ENCODE measurements around the gene SPOCK1. TPM values are rescaled to one million over a fixed set of nuclear protein-coding genes. Genes with fewer than 3 reads are reported as not detected.

The SPOCK1 gene
- total and polyA plus RNA-seq, 9 of the 15 experiments (the other 6 are each of a cell fraction or from before 2014, with no cell fraction given): 0.01 to 0.35 (median 0.04) TPM; not detected in 6

- TF ChIP-seq CXXC5 (CRISPR knock-in tag; IDR thresholded peaks at IDR 0.05) (no peak), ZNF263 (CRISPR knock-in tag; IDR thresholded peaks at IDR 0.05; ENCODE audit: borderline replicate concordance) (no peak), ZNF609 (CRISPR knock-in tag; IDR thresholded peaks at IDR 0.05; ENCODE audit: borderline replicate concordance) (no peak)
Observed at GRCh38 chr5:137181667-137182066, 317.5 kb downstream of the SPOCK1 start (continued).

GRCh38 chr5:137179203-137179602, 319.9 kb downstream of the SPOCK1 start:
- CTCF ChIA-PET (ENCODE audit: low intra/inter-chr PET ratio): no interaction called here
- BruUV-seq (replicated peaks): no TSS peak

More at GRCh38 chr5:137179203-137179602, 319.9 kb downstream of the SPOCK1 start:
- no peak overlapping the region for H3K27ac ChIP-seq (ENCODE audit: extremely low read depth, low read depth, low read length)
- H2AFZ ChIP-seq (ENCODE audit: low read depth, low read length): no peak overlapping the region
- WGBS (ENCODE audit: insufficient coverage, low coverage, missing lambda C conversion rate): 0% methylated on average over 2 of the region's 2 CpGs
- no peaks in the 10 kb centered on the region for H3K9me3 ChIP-seq (replicated peaks; ENCODE audit: control insufficient read depth, insufficient read depth, low read depth, low read length)
- DNase-seq (ENCODE audit: extremely low read depth in 1 of 4, low spot score in 3 of 4) (no peak), FAIRE-seq (no peak), ATAC-seq (no peak)
- H4K20me1 ChIP-seq (replicated peaks; ENCODE audit: control insufficient read depth, insufficient read depth, low read length): no peaks in the 10 kb centered on the region; the same call in 1 of the 2 replicates
- H3K27me3 ChIP-seq (ENCODE audit: control insufficient read depth in 2 of 2, insufficient read depth in 2 of 2, low read length in 2 of 2): no peaks in the 10 kb centered on the region
- TF ChIP-seq FOXJ3 (CRISPR knock-in tag; IDR thresholded peaks at IDR 0.05) (no peak), CHAMP1 (IDR thresholded peaks at IDR 0.05) (no peak), ZNF584 (CRISPR knock-in tag; IDR thresholded peaks at IDR 0.05; ENCODE audit: low read depth) (no peak), KDM4B (IDR thresholded peaks at IDR 0.05; ENCODE audit: borderline replicate concordance in 2 of 2, low read depth in 1 of 2) (no peak), ZNF507 (tag; conservative IDR thresholded peaks at IDR 0.05) (no peak), DLX4 (CRISPR knock-in tag; IDR thresholded peaks at IDR 0.05) (no peak)
- H3K9me1 ChIP-seq (ENCODE audit: control insufficient read depth, insufficient read depth, low read length): no peaks in the 10 kb centered on the region
- no peak overlapping the region for H3K4me2 ChIP-seq (ENCODE audit: insufficient read depth, low read length)
- intact Hi-C loops (cut with micrococcal nuclease) (no loop called here), in situ Hi-C loops (cut with MboI) (no loop called here)
- H3K4me3 ChIP-seq: no peak overlapping the region
- no peak overlapping the region for H3K9ac ChIP-seq (ENCODE audit: insufficient read depth in 1 of 2, low read depth in 2 of 2, low read length in 2 of 2)
- H3K36me3 ChIP-seq (ENCODE audit: control insufficient read depth, insufficient read depth, low read length): no peaks in the 10 kb centered on the region
- POLR2A ChIA-PET: interaction anchor here (0.6 kb wide), 1 partner anchor 880 kb away, joined by 4 read pairs; no protein-coding TSS in a partner anchor
- H3K4me1 ChIP-seq (replicated peaks in 1 of 2; ENCODE audit: control insufficient read depth in 2 of 2, insufficient read depth in 2 of 2, low read length in 2 of 2): no peaks in the 10 kb centered on the region
- no peaks in the 10 kb centered on the region for H3K79me2 ChIP-seq (ENCODE audit: control insufficient read depth, insufficient read depth, low read length)
